Mesenchymal stem cell (in vitro differentiated cells and primary cell): ENCODE measurements around the gene ADAMTS20.

Experiments
- DNase-seq: peaks from one replicate; pipeline ENCODE4 v3.0.0-alpha.2; 2013
- H2AFZ ChIP-seq: one replicate; pipeline ENCODE4 v1.6.1; 2013; ENCODE audit warnings: low read depth, mild to moderate bottlenecking, control low read depth, inconsistent platforms, low read length, moderate library complexity
- H2AK5ac ChIP-seq: 2 replicates; pipeline ENCODE4 v1.6.1; 2013; ENCODE audit warnings: low read length, moderate library complexity, mild to moderate bottlenecking, inconsistent platforms; ENCODE audit not compliant: severe bottlenecking
- H2BK120ac ChIP-seq: one replicate; pipeline ENCODE4 v1.6.1; 2013; ENCODE audit warnings: low read depth, mild to moderate bottlenecking, inconsistent platforms, low read length, moderate library complexity
- H2BK12ac ChIP-seq, 2 experiments: one replicate each; pipeline ENCODE4 v1.6.1; 2013; ENCODE audit warnings: inconsistent platforms in 2 of 2, low read length in 2 of 2, mild to moderate bottlenecking in 2 of 2, moderate library complexity in 2 of 2, control low read depth in 1 of 2
- H2BK15ac ChIP-seq: one replicate; pipeline ENCODE4 v1.6.1; 2013; ENCODE audit warnings: mild to moderate bottlenecking, low read depth, inconsistent platforms; ENCODE audit not compliant: poor library complexity, severe bottlenecking
- H2BK5ac ChIP-seq: 2 replicates; pipeline ENCODE4 v1.6.1; 2013; ENCODE audit warnings: low read depth, mild to moderate bottlenecking, low read length, control low read depth, inconsistent platforms; ENCODE audit not compliant: poor library complexity, severe bottlenecking
- H3K14ac ChIP-seq, 2 experiments: one replicate each; pipeline ENCODE4 v1.6.1; 2013; ENCODE audit warnings: inconsistent platforms in 2 of 2, low read length in 2 of 2, control low read depth in 1 of 2, mild to moderate bottlenecking in 1 of 2, moderate library complexity in 1 of 2
- H3K18ac ChIP-seq, 2 experiments: one replicate each; pipeline ENCODE4 v1.6.1; 2013; ENCODE audit warnings: inconsistent platforms in 2 of 2, low read length in 2 of 2, control low read depth in 1 of 2, low read depth in 1 of 2, mild to moderate bottlenecking in 1 of 2
- H3K23ac ChIP-seq, 2 experiments: one replicate each; pipeline ENCODE4 v1.6.1; 2013; ENCODE audit warnings: inconsistent platforms in 2 of 2, low read length in 2 of 2, mild to moderate bottlenecking in 2 of 2, moderate library complexity in 2 of 2, control low read depth in 1 of 2
- H3K27ac ChIP-seq: 2 replicates; pipeline ENCODE4 v1.5.1; 2013; ENCODE audit warnings: mild to moderate bottlenecking, moderate library complexity, low read length, control low read depth, inconsistent platforms; ENCODE audit not compliant: poor library complexity, severe bottlenecking
- H3K27me3 ChIP-seq, 2 experiments: 2 replicates each; pipeline versions ENCODE4 v1.6.1 to v1.7.0; 2013; ENCODE audit warnings: low read length in 2 of 2, mild to moderate bottlenecking in 2 of 2, moderate library complexity in 2 of 2, control low read depth in 1 of 2, inconsistent platforms in 1 of 2; ENCODE audit not compliant: control insufficient read depth in 1 of 2, insufficient read depth in 1 of 2
- H3K36me3 ChIP-seq, 2 experiments: 2 replicates each; pipeline versions ENCODE4 v1.6.1 to v1.7.0; 2013; ENCODE audit warnings: low read length in 2 of 2, control low read depth in 1 of 2, inconsistent platforms in 1 of 2, low read depth in 1 of 2, mild to moderate bottlenecking in 1 of 2; ENCODE audit not compliant: insufficient read depth in 2 of 2, control insufficient read depth in 1 of 2
- H3K4ac ChIP-seq, 2 experiments: one replicate each; pipeline ENCODE4 v1.6.1; 2013; ENCODE audit warnings: inconsistent platforms in 2 of 2, low read length in 2 of 2, mild to moderate bottlenecking in 2 of 2, moderate library complexity in 2 of 2, control low read depth in 1 of 2, low read depth in 1 of 2
- H3K4me1 ChIP-seq: 2 replicates; pipeline ENCODE4 v1.6.1; 2013; ENCODE audit warnings: low read depth, low read length, control low read depth; ENCODE audit not compliant: control insufficient read depth, insufficient read depth
- H3K4me2 ChIP-seq: 2 replicates; pipeline ENCODE4 v1.6.1; 2013; ENCODE audit warnings: low read length, mild to moderate bottlenecking, inconsistent platforms; ENCODE audit not compliant: poor library complexity, severe bottlenecking
- H3K4me3 ChIP-seq, 2 experiments: 2 replicates each; pipeline versions ENCODE4 v1.5.1 to v1.7.0; 2013; ENCODE audit warnings: low read length in 2 of 2, mild to moderate bottlenecking in 2 of 2, control low read depth in 1 of 2, low read depth in 1 of 2; ENCODE audit not compliant: insufficient read depth in 1 of 2
- H3K79me1 ChIP-seq: replicated peaks from 2 replicates; pipeline ENCODE4 v1.6.1; 2013; ENCODE audit warnings: mild to moderate bottlenecking, control low read depth, low read length, inconsistent platforms; ENCODE audit not compliant: poor library complexity, severe bottlenecking
- H3K9ac ChIP-seq: 2 replicates; pipeline ENCODE4 v1.7.0; 2013; ENCODE audit warnings: mild to moderate bottlenecking, low read length, moderate library complexity
- H3K9me3 ChIP-seq: 2 replicates; pipeline ENCODE4 v1.7.0; 2013; ENCODE audit warnings: mild to moderate bottlenecking, low read length; ENCODE audit not compliant: control insufficient read depth
- H4K8ac ChIP-seq: one replicate; pipeline ENCODE4 v1.6.1; 2013; ENCODE audit warnings: inconsistent platforms, mild to moderate bottlenecking, low read length, moderate library complexity
- H4K91ac ChIP-seq: one replicate; pipeline ENCODE4 v1.6.1; 2013; ENCODE audit warnings: mild to moderate bottlenecking, low read length, inconsistent platforms
- WGBS: methylation state at CpG from one replicate; pipeline ENCODE4 v1.1.7; 2013; ENCODE audit warnings: mixed read lengths; 5-methylcytosine and 5-hydroxymethylcytosine counted together

The ADAMTS20 gene

DNA sequence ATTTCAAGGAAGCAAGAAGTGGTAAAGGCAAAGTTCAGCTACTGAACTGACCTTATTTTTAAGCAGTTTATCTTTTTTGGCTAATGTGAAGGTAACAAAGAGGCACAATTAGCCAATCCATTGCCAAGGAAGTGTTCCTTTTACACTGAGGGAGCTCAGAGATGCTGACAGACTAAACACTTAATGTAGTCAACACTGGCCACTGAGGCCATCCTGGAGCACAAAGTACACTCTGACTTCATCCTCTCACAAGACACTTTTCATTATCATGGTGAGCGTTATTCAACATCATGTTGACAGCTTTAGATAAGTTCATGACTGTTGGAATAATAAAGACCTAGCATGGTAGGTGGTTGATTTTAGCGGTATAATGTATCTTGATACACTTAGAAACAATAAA lies 89.9 kb downstream of the ADAMTS20 start:
- Histone ChIP-seq H3K9ac (no peak overlapping the region), H2BK12ac (no peak overlapping the region), H3K4me3 (no peak overlapping the region), H2BK5ac (no peak overlapping the region), H3K23ac (no peak overlapping the region), H3K79me1 (no peaks in the 10 kb centered on the region), H3K27me3 (no peaks in the 10 kb centered on the region), H3K14ac (no peak overlapping the region), H4K8ac (no peak overlapping the region), H3K36me3 (no peaks in the 10 kb centered on the region), H4K91ac (no peak overlapping the region), H2AFZ (no peak overlapping the region), H3K4me1 (no peaks in the 10 kb centered on the region), H3K18ac (no peak overlapping the region), H3K4ac (no peak overlapping the region), H2BK120ac (no peak overlapping the region), H3K9me3 (no peaks in the 10 kb centered on the region), H3K4me2 (no peak overlapping the region), H3K27ac (no peak overlapping the region), H2BK15ac (no peak overlapping the region), H2AK5ac (no peak overlapping the region)
- WGBS: 100% methylated on average over 1 of the region's 2 CpGs
- no peak for DNase-seq

DNA sequence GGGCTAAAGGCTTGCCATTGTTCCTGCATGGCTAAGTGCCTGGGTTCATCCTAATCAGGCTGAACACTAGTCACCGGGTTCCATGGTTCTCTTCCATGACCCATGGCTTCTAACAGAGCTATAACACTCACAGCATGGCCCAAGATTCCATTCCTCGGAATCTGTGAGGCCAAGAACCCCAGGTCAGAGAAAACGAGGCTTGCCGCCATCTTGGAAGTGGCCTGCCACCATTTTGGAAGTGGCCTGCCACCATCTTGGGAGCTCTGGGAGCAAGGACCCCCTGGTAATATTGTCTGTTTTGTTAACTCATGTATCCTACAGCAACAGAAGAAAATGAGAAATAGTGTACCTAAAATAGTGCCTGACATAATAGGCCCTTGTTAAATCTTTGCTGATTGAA lies 92.7 kb downstream of the ADAMTS20 start:
- no peak overlapping the region for H3K27ac ChIP-seq

DNA sequence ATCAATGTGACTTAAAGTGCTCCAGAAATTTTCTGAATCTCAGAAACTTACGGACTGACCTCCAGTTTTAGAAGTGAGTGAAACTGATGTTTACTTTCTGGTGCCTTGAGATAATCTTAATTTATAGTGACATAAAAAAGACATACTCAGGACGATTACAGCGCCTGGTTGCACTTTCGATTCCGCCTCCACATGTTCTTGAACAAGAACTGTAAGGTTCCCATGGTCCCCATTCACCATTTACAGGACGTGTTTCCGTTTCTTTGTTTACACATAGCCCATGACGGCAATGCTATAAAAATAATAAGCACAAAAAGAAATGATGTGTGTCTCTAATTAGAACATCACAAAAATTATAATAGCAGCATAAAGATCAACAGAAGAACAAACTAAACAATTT lies 98.2 kb downstream of the ADAMTS20 start:
- Histone ChIP-seq H3K9me3 (peaks cover 19% of the 10 kb centered on the region), H3K4me3 (no peak overlapping the region), H2AFZ (no peak overlapping the region), H3K4me1 (no peaks in the 10 kb centered on the region), H3K79me1 (no peaks in the 10 kb centered on the region), H2BK120ac (no peak overlapping the region), H3K4ac (no peak overlapping the region), H2BK15ac (no peak overlapping the region), H3K27me3 (no peaks in the 10 kb centered on the region), H3K23ac (no peak overlapping the region), H4K8ac (no peak overlapping the region), H4K91ac (no peak overlapping the region), H3K27ac (no peak overlapping the region), H3K14ac (no peak overlapping the region), H3K36me3 (no peaks in the 10 kb centered on the region), H3K18ac (no peak overlapping the region), H2AK5ac (no peak overlapping the region), H2BK12ac (no peak overlapping the region), H3K4me2 (no peak overlapping the region), H3K9ac (no peak overlapping the region), H2BK5ac (no peak overlapping the region)
- 90% methylated on average over 4 of the region's 8 CpGs for WGBS
- no peak for DNase-seq

More for the DNA sequence above, 92.7 kb downstream of the ADAMTS20 start:
- Histone ChIP-seq H3K27me3 (no peaks in the 10 kb centered on the region), H3K4me2 (no peak overlapping the region), H2AK5ac (no peak overlapping the region), H4K91ac (no peak overlapping the region), H2BK120ac (no peak overlapping the region), H3K79me1 (no peaks in the 10 kb centered on the region), H3K9ac (no peak overlapping the region), H2BK5ac (no peak overlapping the region), H3K36me3 (no peaks in the 10 kb centered on the region), H3K18ac (no peak overlapping the region), H3K4me1 (no peaks in the 10 kb centered on the region), H4K8ac (no peak overlapping the region), H3K4ac (no peak overlapping the region), H3K4me3 (no peak overlapping the region), H3K9me3 (peaks cover 17% of the 10 kb centered on the region), H2BK12ac (no peak overlapping the region), H3K14ac (no peak overlapping the region), H2BK15ac (no peak overlapping the region), H2AFZ (no peak overlapping the region), H3K23ac (no peak overlapping the region)
- no peak for DNase-seq
- 81% methylated on average over 4 of the region's 4 CpGs for WGBS

DNA sequence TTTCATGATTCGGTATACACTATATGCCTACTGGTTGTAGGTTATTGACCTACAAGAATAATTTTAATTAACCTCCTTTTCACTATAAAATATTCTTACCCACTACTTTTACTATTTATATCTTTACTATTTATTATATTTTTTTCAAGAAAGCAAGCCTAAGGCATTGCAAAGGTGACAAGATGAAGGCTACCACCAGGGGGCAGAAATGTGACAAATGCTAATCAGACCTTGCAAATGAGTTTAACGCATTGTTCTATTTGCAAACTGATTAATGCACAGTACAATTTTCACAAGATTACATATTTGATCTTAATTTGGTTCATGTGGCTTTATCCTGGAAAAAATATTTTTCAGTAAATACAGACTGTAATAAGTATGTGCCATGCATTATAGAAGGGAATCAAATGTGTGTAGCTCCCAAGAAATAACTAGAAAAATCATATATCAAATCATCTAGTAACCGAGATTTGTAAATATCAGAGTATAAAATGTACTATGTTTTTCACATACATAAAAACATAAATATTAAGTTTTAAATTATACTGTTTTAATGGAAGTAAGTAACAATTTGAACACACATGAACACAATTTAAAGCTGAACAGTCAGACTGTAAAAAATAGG lies 107.0 kb downstream of the ADAMTS20 start:
- H3K18ac ChIP-seq: no peak overlapping the region

More for the DNA sequence above, 107.0 kb downstream of the ADAMTS20 start:
- H3K9ac ChIP-seq: no peak overlapping the region
- H3K4me1 ChIP-seq: no peaks in the 10 kb centered on the region
- no peak overlapping the region for H2BK12ac ChIP-seq
- no peaks in the 10 kb centered on the region for H3K27me3 ChIP-seq
- H2BK15ac ChIP-seq: no peak overlapping the region
- no peak overlapping the region for H2AK5ac ChIP-seq
- H2BK120ac ChIP-seq: no peak overlapping the region
- no peaks in the 10 kb centered on the region for H3K9me3 ChIP-seq
- WGBS: 60% methylated on average over 1 of the region's 3 CpGs
- H2AFZ ChIP-seq: no peak overlapping the region
- DNase-seq: peak; percentile 64
- H3K79me1 ChIP-seq: no peaks in the 10 kb centered on the region
- no peak overlapping the region for H3K23ac ChIP-seq
- H4K8ac ChIP-seq: no peak overlapping the region
- H4K91ac ChIP-seq: no peak overlapping the region
- no peak overlapping the region for H3K4me2 ChIP-seq
- H3K14ac ChIP-seq: no peak overlapping the region
- H3K36me3 ChIP-seq: no peaks in the 10 kb centered on the region
- H3K4me3 ChIP-seq: no peak overlapping the region
- H3K4ac ChIP-seq: no peak overlapping the region
- no peak overlapping the region for H3K27ac ChIP-seq
- H2BK5ac ChIP-seq: no peak overlapping the region
